Naive B cell (primary cell): Measurements from ENCODE around the gene TPRA1. TPM values are rescaled to one million over a fixed set of nuclear protein-coding genes. Genes with fewer than 3 reads are reported as not detected.
A peak's percentile ranks its signal among the peaks of the same experiment; 100 is the strongest.

ENCODE experiments used
- ATAC-seq, 2 donors: fragments of 150-1000 bp; cut with Tn5 transposase; 2 replicates each; pipeline ENCODE4 v1.10.0; 2021; ENCODE audit warnings: low read depth in 2 of 2, mild to moderate bottlenecking in 2 of 2, moderate library complexity in 2 of 2
- DNase-seq: peaks from one replicate; pipeline ENCODE4 v3.0.0; 2022
- H3K27ac Mint-ChIP-seq, 6 donors: one replicate each; pipeline ENCODE4 v1.8.0; 2020 to 2022; ENCODE audit warnings: mild to moderate bottlenecking in 6 of 6, mixed read lengths in 6 of 6, moderate library complexity in 5 of 6, inconsistent platforms in 2 of 6
- H3K27me3 Mint-ChIP-seq, 3 donors: one replicate each; pipeline ENCODE4 v1.8.0; 2021 to 2022; ENCODE audit warnings: mixed read lengths in 3 of 3, mild to moderate bottlenecking in 1 of 3
- H3K36me3 Mint-ChIP-seq, 2 donors: one replicate each; pipeline ENCODE4 v1.8.0; 2020 to 2022; ENCODE audit warnings: mixed read lengths in 2 of 2, inconsistent platforms in 1 of 2, mild to moderate bottlenecking in 1 of 2
- H3K4me1 Mint-ChIP-seq, 3 donors: one replicate each; pipeline ENCODE4 v1.8.0; 2020 to 2022; ENCODE audit warnings: mixed read lengths in 3 of 3, inconsistent platforms in 1 of 3, mild to moderate bottlenecking in 1 of 3, moderate library complexity in 1 of 3
- H3K4me3 Mint-ChIP-seq, 8 donors: one replicate each; pipeline ENCODE4 v1.8.0; 2020 to 2022; ENCODE audit warnings: mild to moderate bottlenecking in 8 of 8, mixed read lengths in 8 of 8, moderate library complexity in 8 of 8, inconsistent platforms in 2 of 8
- H3K9me3 Mint-ChIP-seq, 7 donors: one replicate each; pipeline ENCODE4 v1.8.0; 2020 to 2022; ENCODE audit warnings: mixed read lengths in 7 of 7, mild to moderate bottlenecking in 5 of 7, inconsistent platforms in 2 of 7, moderate library complexity in 1 of 7
- polyA plus RNA-seq, 6 donors: library from polyadenylated mRNA; unstranded; fragments of 300-500 nt; fragmentation: Illumina TruSeq; gene quantifications; one replicate each; pipeline ENCODE4 v1.2.3, GENCODE V29; 2021; ENCODE audit warnings: low read depth in 6 of 6

TPRA1 gene
- polyA plus RNA-seq, 6 donors from 2014 or later = 11.0 to 37.0 (median 18.2) TPM

DNA sequence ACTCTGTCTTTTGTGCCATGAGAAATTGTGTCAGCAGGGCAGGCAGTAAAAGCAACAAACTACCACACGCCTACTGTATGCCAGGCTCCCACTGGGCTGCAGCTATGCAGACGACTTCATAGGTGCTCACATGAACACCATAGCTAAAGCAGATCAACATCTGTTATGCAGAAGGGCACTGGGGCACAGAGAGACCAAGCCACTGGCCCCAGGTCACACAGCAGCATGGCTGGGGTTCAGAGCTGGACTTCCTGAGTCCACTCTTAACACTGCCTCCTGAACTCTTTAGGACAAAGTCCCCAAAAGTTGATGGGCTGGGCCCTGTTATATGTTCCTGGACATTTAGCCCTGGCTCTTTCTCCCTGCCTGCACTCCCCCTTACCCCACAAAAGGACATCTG, 12.4 kb downstream of the TPRA1 start:
- Mint-ChIP-seq H3K9me3 (no peaks in the 10 kb centered on the region), H3K36me3 (no peaks in the 10 kb centered on the region), H3K27ac (no peak overlapping the region), H3K4me1 (peaks cover 8 to 29% (median 17%) of the 10 kb centered on the region in 3 donors), H3K4me3 (no peak overlapping the region), H3K27me3 (no peaks in the 10 kb centered on the region)
- DNase-seq = no peak
- no peak for ATAC-seq

DNA sequence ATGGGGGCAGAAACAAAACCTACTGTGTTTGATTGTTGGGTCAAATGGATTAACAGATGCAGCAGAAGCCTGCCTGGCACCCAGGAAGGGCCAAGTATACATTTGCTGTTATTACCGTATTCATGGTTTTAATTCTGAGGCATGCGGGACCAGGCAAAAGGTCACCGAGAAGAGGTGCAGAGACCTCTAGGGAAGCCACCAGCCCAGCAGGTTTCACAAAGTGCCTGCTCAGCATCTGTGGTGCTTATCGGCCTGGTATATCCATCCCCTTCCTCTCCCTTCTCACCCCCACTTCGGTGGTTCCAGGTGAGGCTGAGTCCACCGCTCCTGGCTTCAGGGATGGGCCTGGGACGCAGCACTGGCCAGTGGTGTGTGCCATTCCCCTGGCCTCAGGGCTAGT, 13.1 kb downstream of the TPRA1 start:
- Mint-ChIP-seq H3K9me3 (no peaks in the 10 kb centered on the region), H3K27me3 (no peaks in the 10 kb centered on the region), H3K4me3 (no peak overlapping the region), H3K36me3 (no peaks in the 10 kb centered on the region), H3K27ac (no peak overlapping the region), H3K4me1 (peaks cover 8 to 29% (median 17%) of the 10 kb centered on the region in 3 donors)
- no peak for DNase-seq
- no peak for ATAC-seq

DNA sequence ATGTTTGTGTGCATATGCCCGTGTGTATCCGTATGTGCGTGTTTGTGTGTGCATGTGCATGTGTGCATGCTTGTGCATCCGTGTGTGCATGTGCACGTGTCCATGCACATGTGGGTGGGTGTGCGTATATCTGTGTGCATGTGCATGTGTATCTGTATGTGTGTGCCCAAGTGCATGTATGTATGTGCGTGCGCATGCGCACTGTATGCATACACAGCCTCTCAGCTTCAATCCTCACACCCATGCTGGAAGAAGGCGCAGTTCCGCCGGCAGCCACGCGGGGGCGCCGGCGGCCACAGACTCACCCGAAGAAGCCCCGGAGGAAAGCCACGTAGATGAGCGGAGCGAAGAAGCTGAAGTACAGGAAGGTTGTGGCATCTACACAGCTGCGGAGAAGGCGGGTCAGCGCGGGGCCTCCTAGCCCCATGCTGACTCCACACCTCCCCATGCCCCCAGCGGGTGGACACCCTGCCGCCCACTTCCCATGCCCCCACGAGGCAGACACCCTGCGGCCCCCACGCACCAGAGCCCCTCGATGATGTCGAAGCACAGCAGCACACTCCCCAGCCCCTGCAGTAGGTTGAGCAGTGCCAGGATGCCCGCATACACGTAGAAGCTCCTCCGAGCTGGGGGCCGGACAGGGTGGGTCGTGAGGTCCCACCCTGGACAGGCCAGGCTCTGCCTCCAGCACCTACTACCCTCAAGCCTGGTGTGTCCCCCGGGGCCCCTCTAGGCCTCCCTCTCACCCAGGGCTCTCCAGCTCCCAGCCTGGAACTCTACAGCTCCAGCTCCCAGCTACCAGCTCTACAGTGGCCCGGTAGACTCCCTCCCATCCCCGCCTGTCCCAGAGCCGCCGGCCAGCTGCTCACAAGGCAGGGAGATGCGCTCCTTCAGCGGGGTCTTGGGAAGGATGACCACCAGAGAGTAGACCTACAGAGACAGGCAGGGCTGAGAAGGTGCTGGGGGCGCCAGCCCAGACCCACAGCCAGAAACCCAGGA, 15.4 kb downstream of the TPRA1 start:
- Mint-ChIP-seq H3K4me3 (peak overlapping the region in 6 of 8 donors; percentile 2 to 47 (median 19)), H3K9me3 (peaks cover 0 to 3% (median 0%) of the 10 kb centered on the region in 7 donors), H3K27me3 (no peaks in the 10 kb centered on the region), H3K36me3 (peaks cover 14 to 16% of the 10 kb centered on the region in 2 donors), H3K27ac (peak overlapping the region in 4 of 6 donors; percentile 1 to 83 (median 38)), H3K4me1 (peaks cover 8 to 20% (median 14%) of the 10 kb centered on the region in 3 donors)
- ATAC-seq (peak; percentile 94 to 96), DNase-seq (peak; percentile 76)

DNA sequence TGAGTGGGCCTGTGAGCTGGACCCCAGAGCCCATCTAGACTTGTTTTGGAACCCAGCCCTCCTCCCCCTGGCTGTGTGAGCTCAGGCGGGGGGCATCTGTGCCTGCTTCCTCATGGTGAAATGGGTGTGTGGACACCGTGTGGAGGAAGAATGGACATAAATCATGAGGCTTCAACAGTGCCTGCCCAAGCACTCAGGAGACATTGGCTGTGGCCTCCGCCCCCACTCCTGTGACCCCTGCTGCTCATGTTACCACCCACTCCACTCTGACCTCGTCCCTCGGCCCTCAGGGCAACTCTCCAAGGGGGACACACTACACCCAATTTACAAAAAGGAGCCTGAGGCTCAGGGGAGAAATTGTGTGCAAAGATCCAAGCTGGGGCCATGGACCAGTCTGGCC, 16.6 kb downstream of the TPRA1 start:
- H3K36me3 Mint-ChIP-seq = peaks cover 14 to 20% of the 10 kb centered on the region in 2 donors
- no peaks in the 10 kb centered on the region for H3K27me3 Mint-ChIP-seq
- no peak overlapping the region for H3K27ac Mint-ChIP-seq
- ATAC-seq (no peak), DNase-seq (no peak)
- peaks cover 0 to 3% (median 0%) of the 10 kb centered on the region in 7 donors for H3K9me3 Mint-ChIP-seq
- H3K4me3 Mint-ChIP-seq = no peak overlapping the region
- H3K4me1 Mint-ChIP-seq = peaks cover 6 to 20% (median 19%) of the 10 kb centered on the region in 3 donors

DNA sequence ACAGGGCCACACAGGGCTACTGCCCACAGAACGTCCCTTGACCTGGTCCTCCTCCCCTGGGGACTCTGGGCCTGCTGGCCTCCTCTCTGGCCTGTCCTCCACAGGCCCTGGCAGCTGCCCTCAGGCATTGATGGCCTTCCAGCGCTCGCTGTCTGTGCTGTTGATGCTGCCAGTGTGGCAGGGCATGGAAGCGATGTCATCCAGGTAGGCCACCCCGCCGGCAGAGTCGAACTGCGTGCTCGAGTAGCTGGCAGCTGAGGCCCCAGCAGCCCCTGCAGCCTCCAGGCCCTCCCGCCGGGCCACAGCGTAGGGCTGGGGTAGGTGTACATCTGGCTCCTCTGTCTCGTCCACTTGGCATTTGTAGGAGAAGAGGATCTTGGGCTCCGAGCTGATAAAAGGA, 17.1 kb downstream of the TPRA1 start:
- no peak overlapping the region for H3K27ac Mint-ChIP-seq
- no peak for ATAC-seq
- H3K27me3 Mint-ChIP-seq = no peaks in the 10 kb centered on the region
- H3K4me3 Mint-ChIP-seq = no peak overlapping the region
- H3K9me3 Mint-ChIP-seq = peaks cover 0 to 3% (median 0%) of the 10 kb centered on the region in 7 donors
- DNase-seq = no peak
- peaks cover 6 to 20% (median 19%) of the 10 kb centered on the region in 3 donors for H3K4me1 Mint-ChIP-seq
- H3K36me3 Mint-ChIP-seq = peaks cover 14 to 20% of the 10 kb centered on the region in 2 donors

DNA sequence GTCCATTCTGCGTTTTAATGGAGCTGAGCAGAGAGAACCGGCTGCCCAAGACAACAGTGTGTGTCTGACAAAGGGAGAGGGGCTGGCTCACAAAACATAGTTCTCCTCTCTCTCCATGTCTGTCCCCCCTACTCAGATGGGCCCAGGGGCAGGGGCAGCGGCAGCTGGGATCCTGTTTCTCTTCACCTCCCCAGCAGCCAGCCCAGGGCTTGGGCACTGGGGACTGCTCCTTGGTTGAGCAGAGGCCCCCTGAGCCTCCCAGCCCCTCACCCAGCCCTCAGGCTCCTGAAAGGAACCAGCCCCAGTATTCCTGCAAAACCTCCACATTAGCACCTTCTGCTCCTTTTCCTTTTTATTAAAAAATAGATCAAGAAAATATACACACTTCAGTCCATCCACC, 17.8 kb downstream of the TPRA1 start:
- DNase-seq = no peak
- Mint-ChIP-seq H3K4me3 (no peak overlapping the region), H3K4me1 (peaks cover 6 to 20% (median 19%) of the 10 kb centered on the region in 3 donors), H3K27me3 (no peaks in the 10 kb centered on the region), H3K36me3 (peaks cover 14 to 20% of the 10 kb centered on the region in 2 donors), H3K9me3 (peaks cover 0 to 3% (median 0%) of the 10 kb centered on the region in 7 donors), H3K27ac (no peak overlapping the region)
- ATAC-seq = no peak

DNA sequence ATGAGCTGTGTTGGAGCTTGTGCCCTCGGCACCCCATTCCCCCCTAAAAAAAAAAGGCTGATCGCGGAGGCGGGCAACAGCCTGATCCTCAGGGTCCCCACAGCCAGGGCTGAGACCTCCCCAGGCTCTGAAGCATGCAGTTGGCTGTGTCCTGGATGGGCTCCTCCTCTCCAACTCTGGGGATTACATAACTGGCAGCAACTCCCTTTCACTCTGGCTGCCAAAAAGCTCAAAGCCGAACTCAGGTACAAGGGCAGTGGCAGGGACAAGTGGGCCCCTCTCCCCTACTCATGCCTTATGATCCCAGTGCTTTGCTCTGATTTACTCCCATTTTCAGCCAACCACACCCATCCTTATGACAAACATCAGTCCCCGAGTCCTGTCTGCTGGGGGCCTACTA, 18.3 kb downstream of the TPRA1 start:
- Mint-ChIP-seq H3K36me3 (peaks cover 14 to 20% of the 10 kb centered on the region in 2 donors), H3K27ac (peak overlapping the region in 1 of 6 donors; percentile 40), H3K4me3 (no peak overlapping the region), H3K27me3 (no peaks in the 10 kb centered on the region), H3K9me3 (peaks cover 0 to 3% (median 0%) of the 10 kb centered on the region in 7 donors), H3K4me1 (peaks cover 6 to 20% (median 19%) of the 10 kb centered on the region in 3 donors)
- DNase-seq (no peak), ATAC-seq (no peak)

DNA sequence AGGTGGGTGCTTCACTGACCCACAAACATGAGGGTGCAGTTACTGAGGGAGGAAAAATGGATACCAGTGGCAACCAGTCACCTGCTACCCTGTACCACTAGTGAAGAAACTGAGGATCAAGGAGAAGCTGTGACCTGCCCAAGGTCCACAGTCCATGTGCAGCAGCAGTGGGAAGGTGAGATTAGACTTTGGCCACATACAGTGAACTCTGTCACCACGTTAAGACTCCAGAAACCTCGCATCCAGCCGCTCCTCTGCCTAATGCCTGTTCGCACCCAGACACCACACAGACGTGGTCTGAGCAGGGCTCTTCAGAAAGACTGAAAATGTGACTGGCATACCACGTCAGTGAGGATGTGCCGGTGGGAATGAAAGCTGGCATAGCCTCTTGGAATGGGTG, 20.0 kb downstream of the TPRA1 start:
- H3K4me3 Mint-ChIP-seq = no peak overlapping the region
- peaks cover 6 to 15% (median 13%) of the 10 kb centered on the region in 3 donors for H3K4me1 Mint-ChIP-seq
- H3K27ac Mint-ChIP-seq = peak overlapping the region in 1 of 6 donors; percentile 26
- H3K27me3 Mint-ChIP-seq = no peaks in the 10 kb centered on the region
- peaks cover 0 to 3% (median 0%) of the 10 kb centered on the region in 7 donors for H3K9me3 Mint-ChIP-seq
- peaks cover 14 to 20% of the 10 kb centered on the region in 2 donors for H3K36me3 Mint-ChIP-seq
- DNase-seq = no peak
- ATAC-seq = no peak

DNA sequence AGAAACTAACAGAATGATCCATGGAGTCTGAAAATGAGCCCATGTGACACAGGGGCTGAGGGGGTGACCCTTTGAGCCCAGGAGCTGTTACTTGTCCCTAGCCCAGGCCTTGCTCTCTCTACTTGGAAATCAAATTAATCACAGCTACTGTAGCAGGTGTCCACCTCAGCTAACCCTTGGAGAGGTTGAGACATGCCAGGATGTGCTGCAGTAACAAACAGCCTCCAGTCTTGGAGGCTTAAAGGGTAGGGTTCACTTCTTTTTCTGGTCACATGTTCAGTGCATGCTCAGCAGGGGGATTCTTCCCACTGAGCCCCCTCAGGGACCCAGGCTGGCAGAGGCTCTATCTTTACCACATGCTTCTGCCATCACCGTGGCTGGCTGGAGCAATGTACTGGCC, 21.4 kb downstream of the TPRA1 start:
- peaks cover 0 to 3% (median 0%) of the 10 kb centered on the region in 7 donors for H3K9me3 Mint-ChIP-seq
- peaks cover 0 to 10% (median 4%) of the 10 kb centered on the region in 3 donors for H3K4me1 Mint-ChIP-seq
- DNase-seq (no peak), ATAC-seq (no peak)
- H3K27ac Mint-ChIP-seq = no peak overlapping the region
- H3K36me3 Mint-ChIP-seq = peaks cover 14 to 20% of the 10 kb centered on the region in 2 donors
- no peak overlapping the region for H3K4me3 Mint-ChIP-seq
- peaks cover 2 to 8% (median 7%) of the 10 kb centered on the region in 3 donors for H3K27me3 Mint-ChIP-seq

DNA sequence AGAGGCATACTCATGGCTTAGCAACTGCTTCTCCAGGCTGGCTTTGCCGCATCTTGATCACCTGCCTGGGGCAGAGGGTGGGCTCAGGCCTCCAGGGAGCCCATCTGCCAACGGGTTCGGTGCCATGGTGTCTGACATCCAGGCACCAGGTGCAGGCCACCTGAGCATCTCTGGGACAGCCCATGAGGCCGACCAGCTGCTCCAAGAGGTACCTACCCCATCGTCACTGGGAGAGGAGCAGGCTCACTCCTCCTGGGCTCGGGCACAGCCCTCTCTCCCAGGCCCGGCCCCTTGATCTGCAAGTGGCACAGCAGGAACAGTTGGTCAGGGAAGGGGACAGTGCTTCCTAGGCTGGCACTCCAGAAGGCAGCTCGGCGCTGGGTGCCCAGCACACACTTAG, 21.9 kb downstream of the TPRA1 start:
- Mint-ChIP-seq H3K27ac (no peak overlapping the region), H3K36me3 (peaks cover 14 to 20% of the 10 kb centered on the region in 2 donors), H3K9me3 (peaks cover 0 to 5% (median 0%) of the 10 kb centered on the region in 7 donors), H3K4me1 (peaks cover 0 to 10% (median 4%) of the 10 kb centered on the region in 3 donors), H3K4me3 (no peak overlapping the region), H3K27me3 (peaks cover 7 to 13% (median 8%) of the 10 kb centered on the region in 3 donors)
- DNase-seq = no peak
- ATAC-seq = no peak

DNA sequence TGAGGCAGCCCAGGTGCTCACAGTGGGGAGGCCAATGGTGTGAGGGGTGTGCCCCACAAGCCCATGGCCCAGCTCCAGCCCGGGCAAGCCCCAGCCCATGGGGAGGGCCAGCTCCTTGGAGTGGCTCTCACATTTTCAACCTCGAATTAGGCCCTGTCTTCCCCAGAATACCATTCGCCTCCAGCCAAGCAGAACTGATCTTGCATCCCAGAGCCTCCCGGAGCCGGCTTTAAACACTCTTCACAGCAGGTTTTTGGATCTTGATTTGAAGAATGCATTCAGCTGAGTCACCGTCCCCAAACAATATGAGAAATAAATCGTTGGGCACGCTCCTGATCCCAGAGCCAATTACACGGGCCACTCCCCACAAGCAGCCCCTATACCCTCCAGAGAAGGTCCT, 23.7 kb downstream of the TPRA1 start:
- H3K27ac Mint-ChIP-seq = no peak overlapping the region
- peaks cover 0 to 10% (median 4%) of the 10 kb centered on the region in 3 donors for H3K4me1 Mint-ChIP-seq
- no peak for ATAC-seq
- no peak for DNase-seq
- H3K27me3 Mint-ChIP-seq = peaks cover 7 to 18% (median 12%) of the 10 kb centered on the region in 3 donors
- peaks cover 0 to 6% (median 0%) of the 10 kb centered on the region in 7 donors for H3K9me3 Mint-ChIP-seq
- peaks cover 14 to 20% of the 10 kb centered on the region in 2 donors for H3K36me3 Mint-ChIP-seq
- peak overlapping the region in 1 of 8 donors; percentile 66 for H3K4me3 Mint-ChIP-seq

DNA sequence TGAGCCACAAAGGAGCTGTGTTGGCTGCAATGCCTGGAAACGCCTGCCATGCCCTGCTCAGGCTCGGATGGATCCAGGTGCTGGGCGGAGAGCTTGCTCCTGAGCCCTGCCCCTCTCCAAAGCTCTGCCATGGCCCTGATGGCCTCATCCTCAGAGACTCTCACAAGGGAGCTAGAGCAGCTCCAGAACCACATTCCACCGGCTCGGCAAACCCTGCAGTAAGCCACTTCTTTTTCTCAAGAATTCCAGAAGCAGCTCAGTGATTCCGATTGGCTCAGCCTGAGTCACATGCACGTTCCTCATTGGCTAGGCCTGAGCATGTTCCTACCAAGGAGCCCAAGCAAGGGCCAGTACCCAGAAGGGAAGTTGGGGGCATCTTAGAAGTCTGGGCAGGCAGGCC, 24.8 kb downstream of the TPRA1 start:
- Mint-ChIP-seq H3K4me3 (no peak overlapping the region), H3K4me1 (peaks cover 0 to 7% (median 5%) of the 10 kb centered on the region in 3 donors), H3K27ac (no peak overlapping the region), H3K9me3 (peaks cover 0 to 7% (median 0%) of the 10 kb centered on the region in 7 donors), H3K27me3 (peaks cover 7 to 18% (median 12%) of the 10 kb centered on the region in 3 donors), H3K36me3 (peaks cover 6 to 10% of the 10 kb centered on the region in 2 donors)
- DNase-seq (no peak), ATAC-seq (no peak)

DNA sequence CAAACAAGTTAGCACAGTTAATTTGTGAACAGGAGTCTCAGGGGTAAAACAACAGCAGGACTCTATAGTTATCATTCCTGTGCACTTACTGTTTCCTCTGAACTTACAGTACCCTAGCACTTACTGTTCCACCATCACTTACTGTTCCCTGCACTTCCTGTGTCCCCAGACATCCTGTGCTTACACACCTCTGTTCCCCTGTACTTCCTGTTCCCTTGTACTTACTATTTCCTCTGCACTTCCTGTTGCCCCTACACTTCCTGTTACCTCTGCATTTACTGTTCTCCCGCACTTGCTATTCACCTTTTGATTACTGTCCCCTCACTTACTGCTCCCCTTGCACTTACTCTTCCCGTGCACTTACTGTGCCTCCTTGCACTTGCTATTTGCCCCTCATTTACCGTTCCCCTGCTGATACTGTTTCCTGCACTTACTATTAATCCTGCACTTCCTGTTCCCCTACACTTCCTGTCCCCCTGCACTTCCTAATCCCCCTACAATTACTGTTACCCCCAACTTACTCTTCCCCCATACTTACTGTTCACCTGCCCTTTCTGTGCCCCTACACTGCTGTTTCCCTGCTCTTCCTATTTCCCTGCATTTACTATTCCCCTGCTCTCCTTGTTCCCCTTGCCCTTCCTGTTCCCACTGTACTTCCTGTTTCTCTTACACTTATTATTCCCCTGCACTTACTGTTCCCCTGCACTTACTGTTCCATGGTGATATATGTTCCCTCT, 30.3 kb downstream of the TPRA1 start:
- Mint-ChIP-seq H3K27me3 (peaks cover 8 to 20% (median 20%) of the 10 kb centered on the region in 3 donors), H3K4me1 (peaks cover 0 to 8% (median 7%) of the 10 kb centered on the region in 3 donors), H3K36me3 (peaks cover 0 to 15% of the 10 kb centered on the region in 2 donors), H3K4me3 (peak overlapping the region in 1 of 8 donors; percentile 59), H3K27ac (peak overlapping the region in 3 of 6 donors; percentile 1 to 65 (median 17)), H3K9me3 (peaks cover 5 to 18% (median 12%) of the 10 kb centered on the region in 7 donors)
- ATAC-seq (no peak), DNase-seq (no peak)
